Stimulated activated CD8-positive, alpha-beta memory T cell treated with anti-CD3 and anti-CD28 coated beads, Interleukin-12 subunit alpha, Interleukin-12 subunit beta, amount 100 ng/mL, for 4 hours (primary cell): ENCODE data around the gene TRIM2.
A peak's percentile ranks its signal among the peaks of the same experiment; 100 is the strongest.

Experiments used
- DNase-seq: peaks from one replicate; pipeline ENCODE4 v3.0.0-alpha.2; 2020; ENCODE audit warnings: low read depth

Gene TRIM2

DNA sequence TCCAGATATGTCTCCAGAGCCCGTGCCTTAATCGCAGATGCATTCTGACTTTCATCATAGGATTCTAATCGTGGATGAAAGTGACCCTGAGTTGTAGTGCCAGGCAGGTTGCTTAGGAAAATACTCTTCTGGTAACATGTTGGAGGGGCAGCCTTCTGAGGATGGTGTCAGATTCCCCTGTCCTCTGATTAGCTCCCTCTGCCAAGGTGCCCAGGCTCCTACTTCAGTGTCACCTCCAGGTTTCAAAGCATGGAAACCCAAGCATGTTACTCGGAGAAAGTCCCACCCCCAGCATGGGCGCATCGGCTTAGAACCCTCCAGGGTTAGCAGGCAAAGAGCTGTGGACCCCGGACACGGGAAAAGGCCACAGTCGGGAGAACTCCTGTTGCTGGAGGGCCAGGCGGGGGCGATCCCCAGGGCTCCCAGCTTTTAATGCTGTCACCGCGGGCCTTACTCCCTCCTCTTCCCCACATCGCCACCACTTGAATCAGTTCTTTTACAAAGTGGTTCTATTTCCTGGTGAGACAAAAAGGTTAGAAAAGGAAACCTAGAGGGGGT, 44.5 kb downstream of the TRIM2 start:
- DNase-seq, result no peak

DNA sequence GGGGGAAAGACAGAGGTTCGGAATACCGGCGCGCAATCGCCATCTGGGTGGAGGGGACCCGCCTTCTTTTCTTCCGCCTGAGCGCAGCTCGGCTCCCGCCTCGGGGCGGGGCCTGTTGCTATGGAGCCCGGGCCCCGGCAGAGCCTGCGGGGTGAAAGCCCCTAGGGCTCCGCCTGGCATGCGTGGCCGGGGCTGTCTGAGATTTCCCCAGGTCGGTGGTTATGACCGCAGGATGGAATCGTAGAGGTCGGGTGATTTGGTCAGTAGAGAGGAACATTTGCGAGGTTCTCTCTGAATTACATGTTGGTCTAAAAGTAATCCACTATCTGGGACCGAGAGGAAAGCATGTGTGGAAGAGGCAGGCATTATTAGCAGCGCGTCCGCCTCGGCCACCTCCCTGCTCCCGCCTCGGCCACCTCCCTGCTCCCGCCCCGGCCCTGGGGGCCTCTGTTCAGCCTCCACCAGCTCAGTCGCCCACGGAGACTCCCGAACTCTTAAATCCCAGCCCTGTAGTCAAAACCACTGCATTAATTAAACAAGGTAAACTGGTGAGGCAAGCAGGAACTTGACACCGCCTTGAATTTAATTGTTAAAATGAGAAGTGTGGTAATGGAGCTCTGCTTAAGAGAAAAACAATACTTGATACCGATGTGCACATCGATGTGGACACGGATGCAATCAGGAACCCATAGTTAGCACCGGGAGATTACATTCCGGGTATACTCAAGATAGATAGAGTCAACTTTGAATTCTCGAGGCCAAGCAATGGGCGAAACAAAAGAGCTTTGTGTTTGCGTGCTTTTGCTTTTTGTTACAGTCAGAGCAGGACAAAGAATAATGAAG, 45.2 kb downstream of the TRIM2 start:
- peak; percentile 77 for DNase-seq

- DNase-seq, result no peak
Observed at GRCh38 chr4:153252122-153252521, 47.9 kb downstream of the TRIM2 start.

DNA sequence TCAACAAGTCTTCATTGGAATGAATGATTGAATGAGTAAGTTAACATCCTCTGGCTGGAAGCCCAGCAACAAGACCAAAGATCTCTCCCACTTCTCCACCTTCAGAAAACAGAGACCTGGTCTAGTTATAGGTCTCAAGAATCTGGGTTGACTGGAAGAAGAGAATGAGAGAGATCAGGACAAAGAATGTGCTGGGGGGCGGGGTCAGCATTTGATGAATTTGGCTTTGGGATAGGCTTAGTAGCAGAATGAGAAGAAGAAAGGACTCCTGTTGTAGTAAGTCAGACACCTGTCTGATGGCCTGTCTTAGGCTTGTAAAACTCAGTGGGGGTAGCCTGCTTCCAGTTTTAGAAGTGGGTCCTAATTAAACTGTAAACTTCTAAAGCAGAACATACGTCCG, 51.0 kb downstream of the TRIM2 start:
- no peak for DNase-seq

- no peak for DNase-seq
Observed at GRCh38 chr4:153257151-153257620, 52.9 kb downstream of the TRIM2 start.

DNA sequence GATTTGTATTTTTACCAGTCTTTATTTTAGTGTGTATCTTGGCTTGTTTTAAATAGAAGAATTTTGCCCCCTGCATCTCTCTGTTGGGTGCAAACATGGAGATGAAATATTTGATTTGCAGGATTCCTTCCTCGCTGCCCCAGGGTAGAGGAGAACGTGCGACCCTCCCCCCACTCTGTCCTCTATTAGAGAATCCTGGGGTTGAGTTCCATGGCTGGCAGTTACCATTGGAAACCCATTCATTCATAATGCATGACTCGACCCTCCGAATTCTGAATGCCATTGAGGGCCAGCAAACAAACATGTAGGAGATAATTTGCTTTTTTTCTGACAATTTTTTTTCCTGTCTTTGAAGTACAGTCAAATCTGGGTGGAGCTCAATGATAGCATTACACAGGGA, 53.7 kb downstream of the TRIM2 start:
- DNase-seq, result no peak

DNA sequence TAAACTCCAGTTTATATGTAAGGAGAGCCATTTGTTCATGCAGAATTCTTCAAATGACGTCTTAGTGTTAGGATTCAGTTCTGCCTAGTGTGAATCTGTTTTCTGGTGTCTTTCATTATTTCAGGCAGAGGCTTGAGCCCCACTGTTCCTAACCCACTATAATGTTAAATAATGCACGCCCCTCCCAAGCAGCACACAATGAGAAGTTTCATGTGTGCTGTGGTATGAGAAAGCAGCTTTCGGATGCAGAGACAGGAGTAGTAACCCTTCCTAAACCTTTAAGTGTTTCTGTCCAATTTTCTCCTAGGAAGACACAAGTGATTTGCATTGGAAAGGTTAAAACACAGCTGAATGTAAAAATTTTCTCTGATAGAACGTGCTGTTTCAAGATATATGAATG, 54.5 kb downstream of the TRIM2 start:
- DNase-seq, result no peak

DNA sequence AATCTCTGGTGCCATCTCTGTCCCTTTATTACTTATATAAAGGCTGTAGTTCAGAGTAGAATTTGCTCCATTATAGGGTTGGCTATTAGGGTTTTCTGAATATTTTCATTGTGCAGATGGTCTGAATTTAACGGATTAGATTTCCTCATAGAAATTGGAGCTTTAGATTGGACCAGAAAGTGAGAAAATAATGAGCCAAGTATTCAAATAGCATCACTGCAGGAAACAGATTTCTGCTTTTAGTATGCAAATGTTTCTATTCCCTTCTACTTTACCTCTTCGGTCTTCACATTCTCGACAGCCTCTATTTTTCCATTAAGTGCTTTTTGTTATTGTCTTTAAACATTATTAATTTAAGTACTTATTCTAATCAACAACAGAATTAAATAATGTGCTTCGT, 55.4 kb downstream of the TRIM2 start:
- no peak for DNase-seq

- no peak for DNase-seq
Observed at GRCh38 chr4:153260132-153260531, 55.9 kb downstream of the TRIM2 start.

DNA sequence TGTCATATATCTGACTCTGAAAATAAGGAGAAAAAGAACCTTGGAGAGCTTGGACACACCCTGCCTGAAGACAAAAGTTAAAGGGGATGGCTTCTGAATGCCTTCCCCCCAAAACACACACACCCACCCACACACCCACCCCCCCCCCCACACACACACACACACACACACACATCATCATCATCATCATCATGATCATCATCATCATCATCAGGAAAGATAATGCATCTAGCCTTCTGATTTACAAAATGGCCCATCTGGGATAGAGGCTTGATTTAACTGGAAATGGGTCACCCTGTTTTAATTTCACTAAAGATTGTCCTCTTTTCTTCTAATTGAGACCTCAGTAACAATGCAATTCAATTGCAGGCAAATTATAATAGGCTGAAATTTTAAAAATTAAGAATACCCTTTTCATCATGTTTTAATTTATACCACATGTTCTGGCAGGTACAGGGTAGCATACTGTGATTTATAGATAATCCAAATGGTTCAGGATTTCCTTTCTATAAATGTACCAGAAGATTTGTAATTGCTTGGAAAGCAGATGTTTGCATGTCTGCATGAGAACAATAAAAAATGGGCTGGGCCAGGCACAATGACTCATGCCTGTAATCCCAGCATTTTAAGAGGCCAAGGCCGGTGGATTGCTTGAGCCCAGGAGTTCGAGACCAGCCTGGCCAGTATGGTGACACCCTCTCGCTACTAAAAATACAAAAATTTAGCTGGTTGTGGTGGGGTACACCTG, 56.5 kb downstream of the TRIM2 start:
- DNase-seq, result no peak

DNA sequence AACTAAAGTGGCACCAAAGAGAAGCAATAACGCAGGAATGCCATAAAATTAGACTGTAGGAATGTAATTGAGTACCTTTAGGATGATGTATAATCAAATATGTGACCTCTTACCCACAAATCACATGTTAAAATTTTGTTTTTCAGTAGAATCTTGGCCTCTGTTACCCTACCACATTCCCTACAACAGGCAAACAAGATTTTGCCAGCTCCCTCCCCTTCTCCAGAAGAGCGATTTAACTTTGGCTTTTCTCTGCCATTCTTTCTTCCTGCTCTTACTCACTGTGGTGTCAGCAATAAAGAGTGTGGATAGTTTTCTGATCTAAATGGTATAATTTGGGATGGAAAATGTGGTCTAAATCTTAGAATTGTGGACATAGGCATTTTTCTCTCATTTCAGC, 57.2 kb downstream of the TRIM2 start:
- DNase-seq, result no peak

DNA sequence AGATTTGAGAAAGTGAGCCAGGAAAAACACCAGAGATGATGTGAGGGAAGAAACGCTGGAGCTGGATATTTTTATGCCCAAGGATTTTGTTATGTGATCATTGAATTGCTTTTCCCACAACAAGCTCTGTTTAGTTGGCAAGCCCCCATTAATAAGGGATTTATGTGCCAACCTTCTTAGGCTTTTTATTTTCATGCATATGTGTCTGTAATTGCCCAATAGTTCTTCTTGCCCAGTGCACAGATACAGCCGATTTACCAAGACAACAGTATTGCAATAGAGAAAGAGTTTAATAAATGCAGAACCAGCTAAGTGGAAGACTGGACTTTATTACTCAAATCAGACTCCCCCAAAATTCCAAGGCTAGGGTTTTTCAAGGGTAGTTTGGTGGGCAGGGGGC, 57.7 kb downstream of the TRIM2 start:
- no peak for DNase-seq

DNA sequence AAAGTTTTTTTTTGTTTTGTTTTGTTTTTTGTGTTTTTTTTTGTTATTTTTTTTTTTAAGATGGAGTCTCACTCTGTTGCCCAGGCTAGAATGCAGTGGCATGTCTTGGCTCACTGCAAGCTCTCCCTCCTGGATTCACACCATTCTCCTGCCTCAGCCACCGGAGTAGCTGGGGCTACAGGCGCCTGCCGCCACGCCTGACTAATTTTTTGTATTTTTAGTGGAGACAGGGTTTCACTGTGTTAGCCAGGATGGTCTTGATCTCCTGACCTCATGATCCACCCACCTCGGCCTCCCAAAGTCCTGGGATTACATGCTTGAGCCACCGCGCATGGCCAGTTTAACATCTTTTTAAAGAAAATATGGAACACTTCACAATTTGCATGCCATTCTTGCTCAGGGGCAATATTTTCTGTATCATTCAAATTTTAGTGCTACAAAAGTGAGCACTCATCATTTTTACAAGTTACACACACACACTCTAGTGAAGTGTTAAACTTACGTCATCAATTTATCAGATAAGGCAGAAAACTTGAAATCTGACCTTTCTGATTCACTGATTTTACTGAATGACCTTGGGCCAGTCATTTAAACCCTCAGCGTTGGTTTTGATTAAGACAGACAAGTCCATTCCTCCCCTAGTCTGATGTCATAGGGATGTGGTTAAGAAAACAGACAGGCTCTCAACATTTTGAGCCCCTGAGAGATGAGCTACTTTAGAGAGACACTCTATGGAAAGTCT, 61.2 kb downstream of the TRIM2 start:
- no peak for DNase-seq

GRCh38 chr4:153266988-153267387, 62.7 kb downstream of the TRIM2 start:
- DNase-seq, result no peak

GRCh38 chr4:153267890-153268289, 63.6 kb downstream of the TRIM2 start:
- no peak for DNase-seq

- no peak for DNase-seq
Observed at GRCh38 chr4:153268295-153268694, 64.1 kb downstream of the TRIM2 start.

- no peak for DNase-seq
Observed at GRCh38 chr4:153269218-153269990, 65.2 kb downstream of the TRIM2 start.

DNA sequence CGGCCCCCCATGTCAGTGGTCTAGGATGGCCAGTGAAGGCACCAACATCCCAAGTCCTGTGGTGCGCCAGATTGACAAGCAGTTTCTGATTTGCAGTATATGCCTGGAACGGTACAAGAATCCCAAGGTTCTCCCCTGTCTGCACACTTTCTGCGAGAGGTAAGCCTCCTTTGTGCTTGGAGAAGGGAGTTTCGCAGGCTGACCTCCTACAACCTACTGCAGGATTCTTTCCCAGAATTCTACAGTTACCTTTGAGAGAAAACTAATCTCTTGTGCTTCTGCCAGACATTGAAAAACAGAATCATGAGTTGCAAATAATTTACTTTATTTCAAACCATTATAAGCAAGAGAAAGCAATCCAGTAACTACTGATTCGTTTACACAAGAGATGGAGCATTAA, 66.1 kb downstream of the TRIM2 start:
- no peak for DNase-seq

DNA sequence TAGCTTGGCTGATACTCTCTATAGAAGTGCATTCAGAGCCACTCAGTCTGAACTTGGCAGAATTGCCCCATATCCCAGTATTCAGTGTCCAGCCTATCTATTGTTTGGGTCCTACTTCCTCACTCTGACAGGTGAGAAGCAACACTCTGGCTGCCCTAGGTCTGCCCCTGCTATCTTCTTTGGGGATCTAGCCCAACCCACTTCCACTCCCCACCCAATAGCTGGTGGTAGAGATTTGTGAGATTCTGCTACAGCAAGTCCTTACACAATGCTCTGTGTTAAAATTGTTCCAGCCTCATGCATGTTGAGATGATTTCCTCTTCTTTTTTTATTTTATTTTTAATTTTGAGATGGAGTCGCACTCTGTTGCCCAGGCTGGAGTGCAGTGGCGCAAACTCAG, 67.6 kb downstream of the TRIM2 start:
- DNase-seq, result no peak

DNA sequence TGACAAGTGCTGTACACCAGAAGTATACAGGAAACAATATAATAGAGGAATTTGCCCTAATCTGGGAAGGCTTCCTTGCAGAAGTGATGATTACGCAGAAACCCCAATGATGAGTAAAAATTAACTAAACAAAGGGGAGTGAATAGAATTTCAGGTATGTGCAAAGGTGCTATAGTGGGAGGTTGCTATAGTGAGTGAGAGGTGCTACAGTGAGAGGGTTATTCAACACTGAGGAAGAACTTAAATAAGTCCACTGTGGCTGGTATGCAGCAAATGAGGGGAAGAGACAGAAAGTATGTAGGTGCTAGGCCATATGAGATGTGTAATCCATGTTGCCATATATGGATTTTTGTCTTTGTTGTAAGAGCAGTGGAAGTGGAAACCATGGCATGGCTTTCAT, 69.5 kb downstream of the TRIM2 start:
- DNase-seq, result no peak

DNA sequence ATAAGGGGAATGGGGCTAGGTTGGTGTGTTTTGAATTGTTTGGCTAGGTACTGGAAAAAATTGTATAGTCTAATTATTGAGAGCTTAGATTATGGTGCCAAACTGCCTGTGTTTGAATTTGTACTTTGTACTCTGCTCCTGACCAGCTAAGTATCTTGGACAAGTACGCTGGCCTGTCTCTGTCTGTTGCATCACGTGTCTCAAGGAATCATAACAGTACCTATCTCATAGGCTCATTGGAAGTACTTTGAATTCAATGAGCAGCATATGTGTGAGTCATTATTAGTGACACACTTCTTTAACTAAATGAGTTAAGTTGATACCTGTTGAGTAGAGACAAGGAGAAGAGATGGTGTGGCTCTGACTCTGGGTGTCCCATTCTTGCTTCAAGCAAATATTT, 70.7 kb downstream of the TRIM2 start:
- no peak for DNase-seq
